NCI-H526 treated with DMSO at 0.1 percent for 48 hours (cell line): ENCODE results near the gene RELT.

Experiments
- DNase-seq: peaks from one replicate; lab custom pipeline; 2025; lab: John Stamatoyannopoulos, UW

Gene RELT

DNA sequence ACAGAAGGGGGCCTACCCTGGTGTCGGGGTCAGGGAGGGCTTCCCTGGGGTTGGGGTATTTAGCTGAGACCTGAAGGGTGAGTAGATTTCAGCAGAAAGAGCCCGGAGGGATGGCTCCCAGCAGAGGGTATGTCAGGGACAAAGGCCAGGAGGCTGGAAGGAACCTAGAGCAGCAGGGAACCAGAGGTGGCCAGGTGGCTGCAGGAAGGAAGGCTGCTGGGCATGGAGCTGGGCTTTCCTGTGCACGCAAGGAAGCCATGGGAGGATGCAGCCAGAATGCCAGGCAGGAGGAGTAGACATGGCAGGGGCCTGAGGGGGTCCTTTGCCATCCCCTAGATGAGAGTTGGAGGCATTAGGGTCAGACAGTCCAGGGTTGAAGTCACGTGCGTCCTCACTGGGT, 27.4 kb upstream of the RELT start:
- DNase-seq, result no peak

DNA sequence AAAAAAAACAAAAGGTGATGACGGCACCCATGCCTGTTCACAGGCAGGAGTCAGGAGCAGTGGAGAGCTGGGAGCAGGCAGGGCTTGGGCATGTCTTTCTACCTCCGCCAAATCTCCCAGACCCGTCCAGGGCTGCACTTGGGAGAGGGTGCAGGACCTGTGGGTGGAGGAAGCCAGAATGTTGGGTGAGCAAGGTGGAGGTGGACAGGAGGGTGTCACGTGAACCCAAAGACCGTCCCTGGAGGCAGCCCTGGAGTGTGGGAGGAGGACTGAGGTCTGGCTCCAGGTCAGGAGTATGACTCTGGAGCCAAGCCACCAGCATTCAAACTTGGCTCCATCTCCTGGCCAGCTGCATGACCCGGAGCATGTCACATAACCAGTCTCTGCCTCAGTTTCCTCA, 26.6 kb upstream of the RELT start:
- DNase-seq, result no peak

DNA sequence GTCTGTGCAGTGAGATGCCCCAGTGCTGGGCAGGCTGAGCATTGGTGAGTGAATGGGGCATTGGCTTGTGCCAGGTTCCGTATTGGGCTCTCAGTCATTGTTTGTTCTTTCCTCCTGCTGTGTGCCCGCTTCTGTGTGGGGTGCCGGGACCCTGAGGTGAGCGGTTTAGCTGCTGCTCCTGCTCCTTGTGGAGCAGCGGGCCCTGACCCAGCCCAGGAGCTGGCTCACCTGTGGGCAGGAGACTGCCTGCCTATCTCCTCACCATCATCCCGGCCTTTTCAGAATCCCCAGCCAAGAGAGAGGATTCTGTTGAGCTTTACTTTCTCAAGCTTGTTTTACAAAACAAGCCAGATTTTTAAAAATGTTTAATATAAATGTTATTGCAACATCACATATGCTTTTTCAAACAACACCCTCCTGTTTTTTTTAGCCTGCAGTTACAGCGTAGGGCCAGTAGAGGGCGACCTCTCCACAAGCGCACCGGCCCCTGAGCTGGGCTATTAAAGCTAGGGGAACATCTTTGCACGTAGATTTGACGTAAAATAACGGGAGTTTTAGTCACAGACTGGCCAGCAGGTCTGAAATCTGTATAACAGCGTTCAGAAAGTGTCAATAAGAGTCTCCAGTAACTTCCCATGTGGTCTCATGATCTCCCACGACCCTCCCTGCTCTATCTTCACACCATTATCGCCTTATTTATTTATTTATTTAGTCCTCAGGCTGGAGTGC, 25.1 kb upstream of the RELT start:
- peak; percentile 45 for DNase-seq

DNA sequence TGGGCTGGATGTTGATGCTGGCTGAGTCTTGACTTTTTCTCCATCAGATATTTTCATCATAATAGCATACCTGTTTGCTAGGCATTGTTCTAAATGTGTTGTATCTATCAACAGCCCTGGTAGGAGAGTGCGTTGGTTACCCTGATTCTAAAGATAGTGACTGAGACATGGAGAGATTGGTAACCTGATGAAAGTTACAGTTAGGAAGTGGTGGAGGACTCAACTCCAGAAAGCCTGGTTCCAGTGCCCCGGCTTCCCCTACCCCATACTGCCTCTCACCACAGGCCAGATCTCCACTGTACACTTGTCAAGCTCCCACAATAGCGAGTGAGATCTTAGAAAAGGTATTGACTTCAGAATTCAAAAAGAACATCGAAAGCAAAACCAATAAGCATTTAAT, 22.8 kb upstream of the RELT start:
- DNase-seq, result no peak

DNA sequence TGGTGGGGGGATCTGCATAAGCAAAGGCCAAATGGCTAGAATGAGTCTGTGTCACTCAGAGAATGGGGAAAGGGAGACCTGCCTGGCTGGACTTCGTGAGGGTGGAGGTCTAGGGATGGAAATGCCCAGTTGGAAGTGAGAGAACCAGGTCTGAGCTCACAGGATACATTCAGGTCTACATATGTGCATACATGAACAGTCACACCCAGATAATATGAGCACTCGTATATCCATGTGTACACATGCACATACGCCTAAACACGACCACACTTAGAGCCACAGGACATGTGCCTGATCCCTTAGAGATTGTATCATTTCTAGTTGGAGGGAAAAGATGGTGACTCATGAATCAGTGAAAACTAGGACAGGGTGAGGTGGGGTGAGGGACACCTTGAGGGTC, 21.1 kb upstream of the RELT start:
- no peak for DNase-seq

DNA sequence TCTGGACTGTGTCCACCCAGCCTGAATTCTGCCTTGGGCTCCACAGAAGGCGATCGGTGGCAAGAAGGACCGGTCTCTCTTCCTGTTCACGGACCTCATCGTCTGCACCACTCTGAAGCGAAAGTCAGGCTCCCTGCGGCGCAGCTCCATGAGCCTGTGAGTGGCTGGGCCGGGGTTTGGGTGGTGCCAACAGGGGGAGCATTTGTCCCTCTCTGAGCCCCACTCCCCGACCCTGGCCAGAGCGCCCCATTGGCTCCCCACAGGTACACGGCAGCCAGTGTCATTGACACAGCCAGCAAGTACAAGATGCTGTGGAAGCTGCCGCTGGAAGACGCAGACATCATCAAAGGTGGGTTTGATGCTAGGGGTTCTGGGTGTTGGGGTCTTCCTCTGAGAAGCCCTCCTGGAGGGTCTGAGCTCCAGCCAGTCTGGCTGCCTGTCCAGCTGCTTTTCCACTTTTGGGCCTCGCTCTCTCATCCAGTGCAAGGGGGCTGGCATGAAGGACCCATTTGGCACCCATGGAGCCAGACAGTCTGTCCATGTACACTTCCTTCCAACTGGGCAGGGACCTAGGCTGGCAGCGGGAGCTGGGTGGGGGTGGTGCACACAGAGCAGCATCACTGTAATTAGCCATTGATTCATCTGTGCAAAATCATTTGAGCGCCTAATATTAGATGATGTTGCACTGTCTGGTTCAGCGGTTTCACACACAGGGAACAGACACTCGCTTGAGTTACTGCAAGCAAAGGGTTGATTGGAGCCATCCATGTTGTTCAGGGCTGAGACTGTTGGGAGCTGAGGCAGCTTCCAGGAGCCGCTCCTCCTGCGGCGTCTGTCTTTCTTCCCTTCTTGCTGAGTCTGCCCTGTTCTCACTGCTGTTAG, 19.0 kb upstream of the RELT start:
- DNase-seq, result no peak

DNA sequence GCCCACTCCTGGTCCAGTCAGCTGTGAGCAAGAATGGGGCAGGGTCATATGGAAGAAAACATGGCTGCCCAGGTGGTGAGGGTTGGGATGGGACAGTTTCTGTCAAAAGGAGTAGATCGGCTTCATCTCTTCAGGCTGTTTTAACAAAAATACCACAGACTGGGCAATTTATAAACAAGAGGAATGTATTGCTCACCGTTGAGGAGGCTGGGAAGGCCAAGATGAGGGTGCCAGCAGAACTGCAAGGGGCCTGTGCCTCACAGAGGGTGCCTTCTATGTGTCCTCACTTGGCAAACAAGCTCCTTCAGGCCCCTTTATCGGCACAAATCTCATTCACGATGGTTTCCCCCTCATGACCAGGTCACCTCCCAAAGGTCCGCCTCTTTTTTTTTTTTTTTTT, 18.1 kb upstream of the RELT start:
- no peak for DNase-seq

DNA sequence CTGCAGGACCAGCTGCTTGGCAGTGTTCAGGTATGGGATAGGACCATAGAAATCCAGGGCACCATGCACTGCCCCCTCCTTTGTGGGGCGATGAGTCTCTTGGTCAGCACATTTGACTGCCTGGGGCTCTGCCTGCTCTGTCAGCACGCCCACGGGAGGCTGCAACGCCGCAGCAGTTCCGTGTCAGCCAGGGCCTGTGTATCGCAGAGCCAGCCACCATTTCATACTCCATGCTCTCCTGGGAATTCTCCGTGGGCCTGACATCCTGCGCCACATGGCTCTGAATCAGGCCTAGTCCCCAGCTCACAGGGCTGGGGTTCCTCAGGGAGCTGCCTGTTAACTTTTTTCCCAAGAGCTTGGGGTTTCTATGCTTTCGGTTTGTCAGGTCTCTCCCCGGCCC, 16.9 kb upstream of the RELT start:
- DNase-seq, result no peak

DNA sequence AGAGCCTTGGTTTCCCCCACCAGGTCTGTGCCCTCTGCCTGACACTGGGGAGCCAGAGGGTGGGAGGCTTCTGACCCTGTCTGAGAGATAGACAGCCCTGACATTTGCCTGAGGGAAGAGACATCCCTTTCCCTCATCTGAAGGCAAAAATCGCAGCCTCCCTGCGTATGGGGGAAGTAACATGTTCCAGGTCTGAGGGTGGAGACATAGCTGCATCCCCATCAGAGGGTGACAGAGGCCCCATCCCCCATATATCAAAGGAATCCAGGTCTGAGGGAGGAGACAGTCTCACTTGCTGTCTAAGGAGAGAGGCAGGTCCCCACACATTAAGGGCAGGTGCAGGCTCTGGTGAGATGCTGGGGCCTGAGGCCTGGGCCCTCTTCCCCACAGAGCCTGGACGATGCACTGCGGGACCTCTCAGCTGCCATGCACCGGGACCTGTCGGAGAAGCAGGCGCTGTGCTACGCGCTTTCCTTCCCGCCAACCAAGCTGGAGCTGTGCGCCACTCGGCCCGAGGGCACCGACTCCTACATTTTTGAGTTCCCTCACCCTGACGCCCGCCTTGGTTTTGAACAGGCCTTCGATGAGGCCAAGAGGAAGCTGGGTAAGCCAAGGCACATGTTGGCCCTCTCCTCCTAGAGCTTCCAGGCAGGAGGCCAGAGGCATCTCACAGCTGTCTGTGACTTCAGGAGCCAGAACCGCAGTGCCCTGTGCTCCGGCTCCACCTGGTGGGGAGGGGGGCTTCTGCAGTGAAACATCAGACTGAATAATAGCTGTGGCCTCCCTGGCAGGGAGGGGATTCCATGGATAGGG, 16.1 kb upstream of the RELT start:
- no peak for DNase-seq

DNA sequence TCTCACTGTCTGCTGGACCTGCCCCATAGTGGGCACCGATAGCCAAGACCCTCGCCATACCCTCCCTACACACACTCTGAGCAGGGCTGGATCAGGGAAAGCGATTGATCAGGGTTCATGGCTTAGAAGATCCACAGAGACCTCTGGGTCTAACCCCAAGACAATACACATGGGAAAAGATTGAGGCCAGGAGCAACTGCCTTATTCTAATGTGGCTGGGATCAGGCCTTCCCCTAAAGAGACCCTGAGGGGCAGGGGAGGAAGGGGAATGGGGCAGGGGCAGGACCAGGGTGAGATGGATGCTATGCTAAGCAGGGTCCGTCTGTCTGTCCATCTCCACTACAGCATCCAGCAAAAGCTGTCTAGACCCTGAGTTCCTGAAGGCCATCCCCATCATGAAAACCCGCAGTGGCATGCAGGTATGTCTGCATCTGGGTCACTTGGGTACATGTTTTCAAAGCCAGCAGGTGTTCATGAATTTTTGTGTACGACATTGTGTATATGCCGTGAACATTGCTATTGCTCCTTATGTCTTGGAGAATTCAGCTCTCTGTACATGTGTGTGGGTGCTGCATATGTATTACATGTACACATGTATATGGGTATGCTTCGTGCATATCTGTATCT, 15.3 kb upstream of the RELT start:
- no peak for DNase-seq

DNA sequence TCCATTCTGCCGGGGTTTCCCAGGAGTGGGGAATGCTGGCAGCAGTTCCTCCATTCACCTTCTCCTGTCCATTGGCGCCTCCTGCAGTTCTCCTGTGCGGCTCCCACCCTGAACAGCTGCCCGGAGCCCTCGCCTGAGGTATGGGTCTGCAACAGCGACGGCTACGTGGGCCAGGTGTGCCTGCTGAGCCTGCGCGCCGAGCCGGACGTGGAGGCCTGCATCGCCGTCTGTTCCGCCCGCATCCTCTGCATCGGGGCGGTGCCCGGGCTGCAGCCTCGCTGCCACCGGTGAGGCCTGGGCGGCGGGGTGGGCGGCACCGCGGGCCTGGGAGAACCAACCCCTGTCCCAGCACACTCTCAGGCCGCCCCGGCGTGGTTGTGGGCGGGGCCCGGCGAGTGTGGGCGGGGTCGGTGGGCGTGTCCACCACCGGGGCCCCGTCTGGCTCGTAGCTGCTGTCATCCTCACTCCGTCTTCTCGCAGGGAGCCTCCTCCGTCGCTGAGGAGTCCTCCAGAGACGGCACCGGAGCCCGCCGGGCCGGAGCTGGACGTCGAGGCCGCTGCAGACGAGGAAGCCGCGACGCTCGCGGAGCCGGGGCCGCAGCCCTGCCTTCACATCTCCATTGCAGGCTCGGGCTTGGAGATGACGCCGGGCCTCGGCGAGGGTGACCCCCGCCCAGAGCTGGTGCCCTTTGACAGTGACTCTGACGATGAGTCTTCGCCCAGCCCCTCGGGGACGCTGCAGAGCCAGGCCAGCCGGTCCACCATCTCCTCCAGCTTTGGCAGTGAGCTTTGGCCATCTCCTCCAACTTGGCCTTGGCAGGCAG, 14.0 kb upstream of the RELT start:
- DNase-seq, result no peak

DNA sequence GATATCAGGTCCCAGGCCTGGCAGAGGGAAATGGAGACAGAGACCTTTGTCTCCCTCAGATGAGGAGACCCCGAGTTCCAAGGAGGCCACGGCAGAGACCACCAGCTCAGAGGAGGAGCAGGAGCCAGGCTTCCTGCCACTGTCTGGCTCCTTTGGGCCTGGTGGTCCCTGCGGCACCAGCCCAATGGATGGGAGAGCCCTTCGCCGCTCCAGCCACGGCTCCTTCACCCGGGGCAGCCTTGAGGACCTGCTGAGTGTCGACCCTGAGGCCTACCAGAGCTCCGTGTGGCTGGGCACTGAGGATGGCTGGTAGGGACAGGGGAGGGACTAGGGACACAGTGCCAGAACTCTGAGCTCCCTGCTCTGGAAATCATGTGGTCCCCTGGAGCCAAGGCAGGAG, 13.1 kb upstream of the RELT start:
- DNase-seq, result no peak

DNA sequence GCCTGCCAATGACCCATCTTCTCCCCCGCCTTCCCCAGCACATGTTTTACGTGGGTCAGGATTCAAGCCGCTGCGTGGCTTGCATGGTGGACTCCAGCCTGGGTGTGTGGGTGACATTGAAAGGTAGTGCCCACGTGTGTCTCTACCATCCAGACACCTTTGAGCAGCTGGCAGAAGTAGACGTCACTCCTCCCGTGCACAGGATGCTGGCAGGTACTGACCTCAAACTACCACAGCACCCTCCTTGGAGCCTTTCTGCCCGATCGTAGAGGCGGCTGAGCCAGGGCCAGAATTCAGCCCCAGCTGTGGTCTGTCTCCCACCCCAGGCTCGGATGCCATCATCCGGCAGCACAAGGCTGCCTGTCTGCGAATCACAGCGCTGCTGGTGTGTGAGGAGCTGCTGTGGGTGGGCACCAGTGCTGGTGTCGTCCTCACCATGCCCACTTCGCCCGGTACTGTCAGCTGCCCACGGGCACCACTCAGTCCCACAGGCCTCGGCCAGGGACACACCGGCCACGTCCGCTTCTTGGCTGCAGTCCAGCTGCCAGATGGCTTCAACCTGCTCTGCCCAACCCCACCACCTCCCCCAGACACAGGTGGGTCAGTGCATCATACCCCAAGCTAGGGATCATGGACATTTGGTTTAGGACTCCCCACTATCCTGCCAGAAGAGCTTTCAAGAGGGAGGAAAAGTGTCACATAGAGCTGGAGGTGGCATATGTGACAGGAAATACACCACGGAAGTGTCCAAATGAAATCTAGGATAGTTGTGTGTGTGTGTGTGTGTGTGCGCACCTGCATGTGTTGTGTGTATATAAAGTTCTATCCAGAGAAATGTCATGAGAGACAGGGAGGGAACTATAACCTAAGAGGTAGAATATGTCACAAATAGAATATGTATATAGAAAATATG, 10.6 kb upstream of the RELT start:
- no peak for DNase-seq

DNA sequence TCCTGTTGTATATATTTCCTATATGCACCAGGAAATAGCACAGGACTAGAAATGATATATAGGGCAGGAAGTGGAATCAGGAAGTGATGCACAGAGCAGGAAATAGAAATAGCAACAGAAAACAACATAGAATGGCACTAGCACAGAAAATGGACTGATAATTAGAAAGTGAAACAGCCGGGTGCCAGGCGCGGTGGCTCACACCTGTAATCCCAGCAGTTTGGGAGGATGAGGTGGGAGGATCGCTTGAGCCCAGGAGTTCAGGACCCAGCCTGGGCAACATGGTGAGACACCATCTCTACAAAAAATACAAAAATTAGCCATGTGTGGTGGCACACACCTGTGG, 10.0 kb upstream of the RELT start:
- no peak for DNase-seq

DNA sequence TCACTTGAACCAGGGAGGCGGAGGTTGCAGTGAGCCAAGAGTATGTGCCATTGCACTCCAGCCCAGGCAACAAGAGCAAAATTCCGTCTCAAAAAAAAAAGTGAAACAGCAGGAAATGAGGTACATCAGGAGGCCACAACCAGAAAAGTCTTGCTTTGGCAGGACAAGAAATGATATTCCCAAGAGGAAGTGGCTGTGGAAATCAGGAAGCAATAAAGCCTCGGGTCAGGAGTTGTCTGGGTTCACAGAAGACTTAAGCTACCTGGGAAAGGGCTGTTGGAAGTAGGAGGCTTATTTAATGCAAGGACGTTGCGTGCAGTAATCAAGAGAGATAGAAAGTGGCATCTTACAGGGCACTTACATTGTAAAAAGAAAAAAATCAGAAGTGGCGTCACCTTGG, 9.2 kb upstream of the RELT start:
- no peak for DNase-seq

DNA sequence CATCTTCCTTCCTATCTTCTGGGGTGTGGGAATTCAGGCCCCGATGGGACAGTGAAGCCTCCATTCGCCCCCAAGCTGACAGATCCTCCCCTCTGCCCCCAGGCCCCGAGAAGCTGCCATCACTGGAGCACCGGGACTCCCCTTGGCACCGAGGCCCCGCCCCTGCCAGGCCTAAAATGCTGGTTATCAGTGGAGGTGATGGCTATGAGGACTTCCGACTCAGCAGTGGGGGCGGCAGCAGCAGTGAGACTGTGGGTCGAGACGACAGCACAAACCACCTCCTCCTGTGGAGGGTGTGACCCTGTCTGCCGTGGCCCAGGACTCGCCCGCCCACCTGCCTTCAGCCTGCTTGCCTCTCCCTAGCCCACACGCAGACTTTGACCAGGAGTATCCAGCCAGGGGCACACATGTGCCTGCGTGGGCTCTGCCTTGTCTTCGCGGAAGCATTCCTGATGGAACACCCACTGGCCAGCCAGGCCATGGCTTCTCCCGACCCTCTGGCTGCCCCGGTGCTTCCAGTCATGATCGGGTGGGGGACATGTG, 8.6 kb upstream of the RELT start:
- no peak for DNase-seq

DNA sequence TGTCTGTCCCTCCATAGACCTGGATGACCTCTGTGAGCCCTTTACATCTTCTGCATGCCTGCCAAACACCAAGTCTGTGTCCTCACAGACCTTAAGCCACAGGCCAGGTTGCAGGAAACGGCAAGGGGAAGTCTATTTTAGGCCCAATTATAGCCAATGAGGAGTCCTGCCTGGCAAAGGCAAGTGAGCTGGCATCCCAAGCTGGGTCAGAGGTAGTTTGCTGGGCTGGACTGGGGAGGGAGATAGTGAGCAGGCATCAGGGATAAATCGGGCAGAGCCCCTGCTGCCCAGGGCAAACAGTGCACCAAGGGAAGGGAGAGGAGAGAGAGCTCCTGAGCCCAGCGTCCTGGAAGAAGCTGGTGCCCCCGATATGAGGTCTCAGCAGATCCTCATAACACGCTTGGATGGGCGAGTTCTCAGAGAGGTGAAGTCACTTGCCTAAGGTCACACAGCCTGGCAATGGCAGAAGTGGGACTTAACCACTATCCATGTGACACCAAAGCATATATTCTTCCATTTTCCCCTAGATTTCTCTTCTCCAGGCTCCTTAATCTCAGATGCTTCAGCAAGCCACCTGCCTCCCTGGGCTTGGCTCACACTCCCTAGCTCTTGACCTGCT, 3.7 kb upstream of the RELT start:
- DNase-seq, result no peak

DNA sequence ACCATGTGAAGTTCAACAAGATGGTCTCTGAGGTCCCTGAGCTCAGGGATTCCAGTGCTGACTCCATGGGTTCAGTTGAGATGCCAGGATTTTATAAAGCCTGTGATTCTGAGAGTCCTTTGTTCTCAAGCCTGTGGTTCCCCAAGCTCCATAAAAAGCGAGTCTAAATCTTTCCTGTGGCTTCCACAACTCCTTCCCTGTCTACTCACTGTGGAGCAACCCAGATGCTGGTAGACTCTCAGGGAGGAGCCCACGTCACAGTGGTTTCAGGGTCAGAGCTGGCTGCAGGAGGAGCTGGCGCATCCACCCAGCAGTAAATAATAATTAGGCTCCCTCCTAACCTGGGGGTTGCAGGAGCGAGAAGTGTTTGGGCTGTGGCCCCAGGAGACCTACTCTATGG, 2.0 kb upstream of the RELT start:
- DNase-seq, result no peak

DNA sequence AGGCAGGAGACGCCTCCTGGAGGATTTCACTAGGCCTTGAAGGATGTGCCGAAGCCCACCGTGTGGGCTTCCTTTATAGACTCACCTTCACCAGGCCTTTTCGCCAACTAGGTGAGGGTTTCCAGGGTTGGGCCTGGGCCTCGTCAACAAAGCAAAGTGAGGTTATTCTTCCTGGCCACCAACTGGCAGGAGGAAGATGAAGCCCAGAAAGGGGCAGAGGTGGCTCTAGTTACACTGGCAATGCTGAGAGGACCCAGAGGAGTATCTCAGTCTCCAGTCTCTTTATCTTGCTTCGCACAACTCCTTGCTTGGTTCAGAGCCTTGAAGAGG, 404 bp upstream of the RELT start:
- DNase-seq, result no peak
